Articular chondrocyte of knee joint (primary cell): ENCODE data around the gene ZNF334. TPM values are rescaled to one million over a fixed set of nuclear protein-coding genes. Genes with fewer than 3 reads are reported as not detected.

Experiments used
- total RNA-seq: library from RNA; depleted of rRNA; stranded (reverse); fragments of >200 nt; gene quantifications from 2 replicates; pipeline ENCODE4 v1.2.3, GENCODE V29; 2012

The ZNF334 gene
- 6.9 and 8.3 TPM in 2 replicates for total RNA-seq

DNA sequence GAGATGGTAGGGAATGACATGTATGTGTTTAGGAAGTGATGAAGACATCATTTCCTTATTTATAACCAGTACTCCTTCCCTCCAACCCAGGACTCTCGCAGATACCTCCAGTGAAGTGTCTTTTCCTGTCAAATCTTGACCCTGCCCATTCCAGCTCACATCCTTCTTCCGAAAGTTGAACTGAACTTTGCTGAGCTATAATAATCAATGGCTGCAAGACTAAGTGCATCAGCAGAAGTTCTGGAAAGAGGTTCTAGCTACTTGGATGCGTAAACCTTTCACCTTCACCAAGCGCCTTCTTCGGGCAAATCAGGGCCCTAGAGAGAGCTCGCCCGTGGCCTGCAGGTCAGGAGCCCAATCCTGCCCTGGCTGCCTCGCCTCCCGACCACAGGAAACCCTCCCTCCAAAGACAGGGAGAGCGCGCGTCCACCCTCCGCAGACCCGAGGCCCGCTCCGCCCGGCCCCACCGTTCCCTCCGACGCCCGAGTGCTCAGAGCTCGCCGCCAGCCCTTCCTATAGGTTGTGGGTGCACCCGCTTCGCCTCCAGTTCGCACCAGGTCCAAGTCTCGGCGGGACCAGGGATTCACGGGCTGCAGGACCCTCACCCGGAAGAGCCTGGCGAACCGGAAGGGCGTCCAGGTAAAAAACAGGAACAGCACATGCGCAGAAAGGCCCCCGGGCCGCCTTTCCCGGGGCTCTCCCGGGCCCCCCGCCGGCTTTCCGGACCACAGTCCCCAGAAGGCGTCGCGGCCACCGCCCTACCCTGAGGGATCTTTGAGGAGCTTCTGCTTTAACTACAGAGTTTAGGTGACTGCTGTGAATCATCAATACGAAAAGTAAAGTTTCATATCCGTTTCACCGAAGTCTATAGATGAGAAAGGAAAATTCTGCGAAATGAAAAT, at the start of gene ZNF334:
Gene ZNF334, minus strand, starts transcription at position 617 of the 902 bp plus-strand sequence. CDS start 1,457 bp downstream, outside the sequence.

DNA sequence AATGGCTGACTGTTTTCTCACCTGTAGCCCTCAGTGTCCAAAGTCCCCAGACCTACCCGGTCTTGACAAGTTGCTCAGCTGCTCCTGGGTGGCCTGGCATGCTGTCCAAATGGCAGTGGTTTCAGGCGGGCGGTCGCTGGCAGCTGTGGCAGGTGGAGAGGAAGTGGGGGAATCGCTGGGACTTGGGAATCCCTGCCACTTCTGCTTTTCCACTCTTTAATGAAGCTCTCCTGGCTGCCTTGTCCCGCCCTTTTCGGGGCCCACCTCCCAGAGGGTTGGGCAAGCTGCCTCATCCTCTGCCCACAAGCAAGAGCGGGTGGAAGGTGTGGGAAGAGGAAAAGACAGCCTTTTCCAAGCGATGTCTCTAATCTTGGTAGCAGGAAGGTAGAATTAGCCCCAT, 37.1 kb upstream of the ZNF334 start, which contains the start of gene OCSTAMP:
Gene OCSTAMP, minus strand, starts transcription at position 194 of the 400 bp plus-strand sequence. Its CDS starts 94 bp downstream, at position 100.

Other genes starting within 250 kb of the ZNF334 start
- gene CDH22, start 205.1 kb downstream of the ZNF334 start, total RNA-seq, result not detected in 2 replicates
- 43.0 and 50.6 TPM in 2 replicates for gene ELMO2, start 106.9 kb downstream of the ZNF334 start, total RNA-seq
- gene OCSTAMP, start 37.1 kb upstream of the ZNF334 start, total RNA-seq, result not detected in 2 replicates
- 1.5 and 1.6 TPM in 2 replicates for gene SLC13A3, start 137.9 kb upstream of the ZNF334 start, total RNA-seq
- gene TP53RK, start 175.9 kb upstream of the ZNF334 start, total RNA-seq, result 14.7 and 14.8 TPM in 2 replicates
- gene SLC2A10, start 196.1 kb upstream of the ZNF334 start, total RNA-seq, result 37.6 and 38.8 TPM in 2 replicates